CD4-positive, alpha-beta T cell treated with Interleukin-12 subunit alpha and Interleukin-12 subunit beta, for 1 hour (primary cell): Measurements from ENCODE around the gene EIF4EBP2.

Source experiments
- DNase-seq: peaks from one replicate; pipeline ENCODE4 v3.0.0-alpha.2; 2020

Gene EIF4EBP2

DNA sequence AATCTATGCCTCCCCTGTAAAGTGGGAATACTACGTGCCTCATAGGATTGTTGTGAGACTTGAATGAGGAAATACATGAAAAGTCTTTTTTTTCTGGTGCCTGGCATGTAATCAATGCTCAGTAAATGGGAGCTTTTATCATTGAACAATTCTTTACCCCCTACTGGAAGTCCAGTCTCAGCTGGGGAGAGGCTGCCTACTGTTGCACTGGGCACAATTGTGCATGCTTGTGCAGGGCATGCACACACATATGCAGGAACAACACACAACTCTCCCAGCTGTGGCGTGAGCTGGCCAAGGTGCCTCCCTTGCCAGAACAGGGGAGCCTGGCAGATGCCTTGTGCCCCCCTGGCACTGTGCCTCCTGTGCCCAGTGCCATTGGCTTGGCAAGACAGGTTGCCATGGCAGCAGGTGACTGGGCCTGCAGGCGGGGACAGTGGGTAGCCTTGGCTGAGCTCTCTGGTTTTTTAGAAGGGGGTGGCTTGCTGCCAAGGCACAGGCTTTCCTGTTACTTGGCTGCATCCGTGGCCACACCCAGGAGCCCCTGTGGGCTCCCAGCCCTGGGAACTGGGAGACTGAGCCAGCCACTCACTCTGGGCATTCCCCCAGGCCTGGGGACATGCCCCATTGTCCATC lies 58.5 kb downstream of the EIF4EBP2 start:
- DNase-seq = no peak

- DNase-seq = no peak
Observed at GRCh38 chr10:70465278-70465677, 61.3 kb downstream of the EIF4EBP2 start.

- DNase-seq = no peak
Observed at GRCh38 chr10:70465832-70466231, 61.9 kb downstream of the EIF4EBP2 start.

- no peak for DNase-seq
Observed at GRCh38 chr10:70466951-70467350, 63.0 kb downstream of the EIF4EBP2 start.

DNA sequence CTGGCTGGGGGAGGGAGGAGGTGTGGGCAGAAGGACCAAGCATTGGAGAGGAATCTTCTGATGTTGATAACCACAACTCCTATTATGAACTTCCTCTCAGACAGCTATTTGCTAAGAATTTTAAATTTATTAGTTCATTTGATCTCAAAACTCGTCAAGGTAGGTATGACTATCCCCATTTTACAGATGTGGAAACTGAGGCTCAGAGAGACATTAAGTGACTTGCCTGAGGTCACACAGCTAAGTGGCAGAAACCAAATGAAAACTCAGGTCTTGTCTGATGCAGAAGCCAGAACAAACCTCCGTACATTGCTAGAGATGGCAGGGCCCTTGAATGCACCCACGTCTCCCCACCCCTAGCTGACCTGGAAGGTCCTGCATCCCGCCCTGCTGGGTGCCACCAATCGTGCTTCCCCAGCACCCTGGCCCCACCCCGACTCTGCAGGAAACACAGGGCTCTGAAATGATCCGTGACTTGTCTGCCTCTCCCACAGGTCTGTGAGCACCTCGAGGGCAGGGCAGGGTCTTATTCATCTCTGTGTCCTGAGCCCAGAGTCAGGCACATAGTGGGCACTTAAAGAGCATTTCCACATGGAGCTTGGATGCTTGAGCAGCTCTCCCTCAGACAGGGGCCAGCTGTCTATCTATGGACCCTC lies 69.0 kb downstream of the EIF4EBP2 start:
- DNase-seq = no peak

GRCh38 chr10:70474780-70475179 lies 70.8 kb downstream of the EIF4EBP2 start:
- no peak for DNase-seq

GRCh38 chr10:70475661-70476060 lies 71.7 kb downstream of the EIF4EBP2 start:
- no peak for DNase-seq

DNA sequence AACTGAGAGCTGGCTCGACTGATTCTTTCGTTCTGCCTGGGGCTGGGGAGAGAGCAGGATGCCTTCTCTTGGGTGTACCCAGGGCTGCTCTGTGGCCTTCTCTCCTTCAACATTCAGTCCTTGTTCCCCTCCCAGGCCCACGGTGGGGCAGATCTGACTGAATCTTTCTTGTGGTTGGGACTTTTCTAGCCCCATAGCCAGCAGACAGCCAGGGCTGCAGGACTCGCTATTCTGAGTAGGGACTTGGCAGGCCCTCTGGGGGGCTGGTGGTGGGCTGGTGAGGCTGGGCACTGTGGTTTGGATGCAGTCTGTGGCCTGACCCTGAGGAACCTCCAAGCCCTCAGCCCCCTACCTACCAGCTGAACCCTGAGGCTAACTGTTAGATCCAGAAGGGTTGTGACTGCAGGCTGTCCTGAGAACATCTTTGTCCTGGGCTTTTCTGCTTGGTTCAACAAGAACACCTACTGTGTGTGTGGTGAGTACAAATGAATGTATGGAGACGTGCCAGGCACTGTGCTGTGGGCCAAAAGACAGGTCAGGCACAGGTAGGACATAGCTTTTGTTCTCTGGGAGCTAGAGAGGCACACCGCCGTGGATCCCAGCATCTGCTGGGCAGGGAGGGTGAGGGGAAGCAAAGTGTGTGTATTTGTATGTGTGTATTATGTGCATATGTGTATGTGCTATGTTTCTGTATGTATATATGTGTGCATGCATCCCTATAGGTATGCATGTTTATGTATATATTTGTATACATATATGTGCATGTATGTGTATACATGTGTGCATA lies 72.5 kb downstream of the EIF4EBP2 start:
- no peak for DNase-seq

DNA sequence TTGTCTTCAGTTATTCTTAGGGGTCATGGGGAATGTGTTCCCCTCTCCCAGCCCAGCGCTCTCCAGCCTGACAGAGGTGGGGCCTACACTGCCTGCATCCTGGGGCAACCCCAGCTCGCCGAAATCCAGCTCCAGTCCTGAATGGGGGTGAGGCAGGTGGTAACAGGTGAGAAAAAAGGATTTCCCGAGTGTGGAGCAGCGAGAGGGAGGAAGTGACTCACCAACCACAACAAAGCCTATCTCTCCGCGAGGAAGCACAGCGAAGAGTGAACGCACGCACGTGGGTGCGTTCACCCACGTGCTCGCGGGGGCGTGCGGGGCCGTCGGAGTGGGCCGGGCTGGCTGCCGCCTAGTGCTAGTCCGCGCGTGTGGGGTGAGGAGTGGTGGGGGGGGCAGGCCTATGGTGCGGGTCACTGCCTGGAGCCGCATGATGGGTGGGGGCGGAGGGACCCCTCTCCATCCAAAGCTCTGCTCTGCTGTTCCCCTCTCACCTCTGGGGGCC lies 73.8 kb downstream of the EIF4EBP2 start:
- DNase-seq = peak; percentile 81
